HG02973 (cell line): Measurements from ENCODE around the gene SARNP.
"Not testable (repeated sequence)": the region's sequence is repeated elsewhere in the genome, so short reads cannot be mapped to it uniquely, and the experiment has no call there.

Experiments
- ATAC-seq: cut with Tn5 transposase; IDR thresholded peaks from one replicate; pipeline ENCODE4 v1.9.1; 2021; ENCODE audit warnings: moderate library complexity; ENCODE audit not compliant: unreplicated experiment

SARNP gene

GRCh38 chr12:55797068-55797467 is 20.5 kb downstream of the SARNP start:
- no peak for ATAC-seq

GRCh38 chr12:55795950-55796349 is 21.6 kb downstream of the SARNP start:
- no peak for ATAC-seq

GRCh38 chr12:55789893-55790292 is 27.6 kb downstream of the SARNP start:
- no peak for ATAC-seq

GRCh38 chr12:55789171-55789570 is 28.4 kb downstream of the SARNP start:
- ATAC-seq = no peak

- no peak for ATAC-seq
Measured at GRCh38 chr12:55788546-55788945, 29.0 kb downstream of the SARNP start.

GRCh38 chr12:55780685-55781084 is 36.8 kb downstream of the SARNP start:
- no peak for ATAC-seq

- ATAC-seq = no peak
Measured at GRCh38 chr12:55777856-55778255, 39.7 kb downstream of the SARNP start.

GRCh38 chr12:55771736-55772135 is 45.8 kb downstream of the SARNP start:
- ATAC-seq = no peak

- no peak for ATAC-seq
Measured at GRCh38 chr12:55767156-55767555, 50.4 kb downstream of the SARNP start.

- no peak for ATAC-seq
Measured at GRCh38 chr12:55765736-55766290, 51.7 kb downstream of the SARNP start.

GRCh38 chr12:55762646-55763045 is 54.9 kb downstream of the SARNP start:
- no peak for ATAC-seq

- no peak for ATAC-seq
Measured at GRCh38 chr12:55760663-55761062, 56.9 kb downstream of the SARNP start.

GRCh38 chr12:55758575-55758974 is 58.9 kb downstream of the SARNP start:
- ATAC-seq = not testable (repeated sequence)

- ATAC-seq = no peak
Measured at GRCh38 chr12:55757701-55758100, 59.8 kb downstream of the SARNP start.

- ATAC-seq = no peak
Measured at GRCh38 chr12:55755246-55755645, 62.3 kb downstream of the SARNP start.

GRCh38 chr12:55748230-55748993 is 69.1 kb downstream of the SARNP start:
- ATAC-seq = no peak

GRCh38 chr12:55746913-55747231 is 70.7 kb downstream of the SARNP start:
- ATAC-seq = no peak

GRCh38 chr12:55746174-55746912 is 71.2 kb downstream of the SARNP start:
- ATAC-seq = no peak

GRCh38 chr12:55745361-55746173 is 72.0 kb downstream of the SARNP start:
- no peak for ATAC-seq

- ATAC-seq = no peak
Measured at GRCh38 chr12:55744340-55745030, 73.0 kb downstream of the SARNP start.
